NT2/D1 (cell line): ENCODE measurements around the gene C12orf75.
"Not testable (repeated sequence)": the region's sequence is repeated elsewhere in the genome, so short reads cannot be mapped to it uniquely, and the experiment has no call there.

Experiments
- DNase-seq: peaks from one replicate; pipeline ENCODE4 v3.0.0-alpha.2; 2011; ENCODE audit warnings: low read depth, low spot score
- H3K27me3 ChIP-seq: 2 replicates; pipeline ENCODE4 v1.6.0; 2011; ENCODE audit warnings: mild to moderate bottlenecking; ENCODE audit not compliant: insufficient read length, insufficient read depth
- H3K36me3 ChIP-seq: 2 replicates; pipeline ENCODE4 v1.6.1; 2011; ENCODE audit warnings: mild to moderate bottlenecking, low read length, mixed read lengths; ENCODE audit not compliant: insufficient read depth, insufficient read length
- H3K4me1 ChIP-seq: 2 replicates; pipeline ENCODE4 v1.5.1; 2011; ENCODE audit not compliant: insufficient read depth, insufficient read length
- H3K4me3 ChIP-seq: 2 replicates; pipeline ENCODE4 v1.5.1; 2011; ENCODE audit warnings: low read depth; ENCODE audit not compliant: insufficient read length
- H3K9ac ChIP-seq: 2 replicates; pipeline ENCODE4 v1.6.0; 2011; ENCODE audit warnings: low read depth; ENCODE audit not compliant: insufficient read length
- H3K9me3 ChIP-seq: 2 replicates; pipeline ENCODE4 v1.5.1; 2011; ENCODE audit warnings: mild to moderate bottlenecking, low read length; ENCODE audit not compliant: insufficient read depth
- SUZ12 ChIP-seq: IDR thresholded peaks from 2 replicates; pipeline ENCODE4 v1.6.1; 2011; ENCODE audit not compliant: insufficient read length, insufficient read depth; ENCODE audit errors: extremely low read depth
- YY1 ChIP-seq: IDR thresholded peaks from 2 replicates; pipeline ENCODE4 v1.6.1; 2011; ENCODE audit not compliant: insufficient read length, insufficient read depth
- ZNF274 ChIP-seq: IDR thresholded peaks from 2 replicates; pipeline ENCODE4 v1.6.1; 2011; ENCODE audit warnings: mild to moderate bottlenecking, low read depth, low read length

Gene C12orf75

GRCh38 chr12:105398930-105399329, 68.4 kb downstream of the C12orf75 start:
- Histone ChIP-seq H3K27me3 (no peaks in the 10 kb centered on the region), H3K9me3 (no peaks in the 10 kb centered on the region), H3K9ac (no peak overlapping the region), H3K4me1 (no peaks in the 10 kb centered on the region), H3K36me3 (no peaks in the 10 kb centered on the region), H3K4me3 (no peak overlapping the region)
- TF ChIP-seq ZNF274: no peak
- TF ChIP-seq SUZ12: no peak
- no peak for TF ChIP-seq YY1
- DNase-seq: no peak

- Histone ChIP-seq H3K4me1 (no peaks in the 10 kb centered on the region), H3K36me3 (no peaks in the 10 kb centered on the region), H3K27me3 (no peaks in the 10 kb centered on the region)
Measured at GRCh38 chr12:105399428-105400081, 69.1 kb downstream of the C12orf75 start.

GRCh38 chr12:105400227-105400626, 69.7 kb downstream of the C12orf75 start:
- Histone ChIP-seq H3K4me3 (no peak overlapping the region), H3K9ac (no peak overlapping the region), H3K27me3 (no peaks in the 10 kb centered on the region), H3K9me3 (peaks cover 7% of the 10 kb centered on the region; the same call in 1 of the 2 replicates), H3K4me1 (no peaks in the 10 kb centered on the region), H3K36me3 (no peaks in the 10 kb centered on the region)
- no peak for DNase-seq
- no peak for TF ChIP-seq ZNF274
- no peak for TF ChIP-seq SUZ12
- no peak for TF ChIP-seq YY1

More at GRCh38 chr12:105399428-105400081, 69.1 kb downstream of the C12orf75 start:
- Histone ChIP-seq H3K4me3 (no peak overlapping the region), H3K9ac (no peak overlapping the region), H3K9me3 (peaks cover 4% of the 10 kb centered on the region; the same call in 1 of the 2 replicates)
- no peak for DNase-seq
- no peak for TF ChIP-seq YY1
- TF ChIP-seq ZNF274: no peak
- TF ChIP-seq SUZ12: no peak

- Histone ChIP-seq H3K4me1 (no peaks in the 10 kb centered on the region), H3K9ac (no peak overlapping the region), H3K27me3 (no peaks in the 10 kb centered on the region), H3K9me3 (peaks cover 7% of the 10 kb centered on the region; the same call in 1 of the 2 replicates), H3K36me3 (no peaks in the 10 kb centered on the region), H3K4me3 (no peak overlapping the region)
- TF ChIP-seq ZNF274 (no peak), SUZ12 (no peak), YY1 (no peak)
- no peak for DNase-seq
Measured at GRCh38 chr12:105401198-105401597, 70.7 kb downstream of the C12orf75 start.

GRCh38 chr12:105402366-105402765, 71.9 kb downstream of the C12orf75 start:
- no peaks in the 10 kb centered on the region for H3K27me3 ChIP-seq
- H3K36me3 ChIP-seq: no peaks in the 10 kb centered on the region
- H3K9ac ChIP-seq: no peak overlapping the region
- no peak overlapping the region for H3K4me3 ChIP-seq
- H3K4me1 ChIP-seq: no peaks in the 10 kb centered on the region
- no peak for DNase-seq
- TF ChIP-seq YY1: no peak
- no peak for TF ChIP-seq SUZ12
- no peak for TF ChIP-seq ZNF274
- H3K9me3 ChIP-seq: peaks cover 7% of the 10 kb centered on the region; the same call in 1 of the 2 replicates

- Histone ChIP-seq H3K27me3 (no peaks in the 10 kb centered on the region), H3K4me3 (no peak overlapping the region), H3K4me1 (no peaks in the 10 kb centered on the region), H3K9me3 (peaks cover 7% of the 10 kb centered on the region; the same call in 1 of the 2 replicates), H3K9ac (no peak overlapping the region), H3K36me3 (no peaks in the 10 kb centered on the region)
- DNase-seq: no peak
- TF ChIP-seq SUZ12: no peak
- no peak for TF ChIP-seq YY1
- TF ChIP-seq ZNF274: no peak
Measured at GRCh38 chr12:105403095-105403494, 72.6 kb downstream of the C12orf75 start.

GRCh38 chr12:105404134-105404533, 73.6 kb downstream of the C12orf75 start:
- H3K9me3 ChIP-seq, H3K9ac ChIP-seq, H3K27me3 ChIP-seq, H3K36me3 ChIP-seq, DNase-seq, H3K4me1 ChIP-seq, H3K4me3 ChIP-seq: not testable (repeated sequence)
